Skeletal muscle tissue (tissue), 4 donors: ENCODE data around the gene CPNE7. TPM values are rescaled to one million over a fixed set of nuclear protein-coding genes. Genes with fewer than 3 reads are reported as not detected.
"Not testable (repeated sequence)": the region's sequence is repeated elsewhere in the genome, so short reads cannot be mapped to it uniquely, and the experiment has no call there.

ENCODE experiments used
- H3K27ac ChIP-seq: one replicate; pipeline ENCODE4 v1.7.0; 2013; ENCODE audit warnings: mild to moderate bottlenecking, low read depth, low read length, inconsistent platforms
- H3K27me3 ChIP-seq, 3 donors: one replicate each; pipeline ENCODE4 v1.7.0; 2013; ENCODE audit warnings: low read length in 3 of 3; ENCODE audit not compliant: control insufficient read depth in 3 of 3, insufficient read depth in 3 of 3
- H3K36me3 ChIP-seq, 3 donors: one replicate each; pipeline ENCODE4 v1.7.0; 2013; ENCODE audit warnings: low read length in 3 of 3; ENCODE audit not compliant: control insufficient read depth in 3 of 3, insufficient read depth in 3 of 3
- H3K4me1 ChIP-seq, 3 donors: one replicate each; pipeline ENCODE4 v1.7.0; 2013; ENCODE audit warnings: low read length in 3 of 3, mild to moderate bottlenecking in 3 of 3; ENCODE audit not compliant: control insufficient read depth in 3 of 3, insufficient read depth in 3 of 3
- H3K4me3 ChIP-seq, 3 donors: one replicate each; pipeline ENCODE4 v1.7.0; 2013; ENCODE audit warnings: low read length in 3 of 3
- H3K9ac ChIP-seq, 3 donors: one replicate each; pipeline ENCODE4 v1.7.0; 2013; ENCODE audit warnings: low read length in 3 of 3, mild to moderate bottlenecking in 3 of 3, moderate library complexity in 2 of 3, low read depth in 1 of 3
- H3K9me3 ChIP-seq, 3 donors: one replicate each; pipeline ENCODE4 v1.7.0; 2013; ENCODE audit warnings: low read length in 3 of 3; ENCODE audit not compliant: control insufficient read depth in 3 of 3
- total RNA-seq: library from RNA; depleted of rRNA; stranded (reverse); fragments of >200 nt; gene quantifications from one replicate; pipeline ENCODE4 v1.2.3, GENCODE V29; 2014
- donor health status: Osteomylitis.

The CPNE7 gene
- total RNA-seq, 1 donor from 2014 or later: not detected

GRCh38 chr16:89581861-89582563 lies 6.5 kb downstream of the CPNE7 start:
- Histone ChIP-seq H3K4me3 (no peak overlapping the region), H3K27ac (no peak overlapping the region), H3K4me1 (peaks cover 0 to 3% (median 0%) of the 10 kb centered on the region in 3 donors), H3K27me3 (peaks cover 8 to 19% (median 10%) of the 10 kb centered on the region in 3 donors), H3K36me3 (no peaks in the 10 kb centered on the region), H3K9ac (no peak overlapping the region), H3K9me3 (peaks cover 0 to 3% (median 0%) of the 10 kb centered on the region in 3 donors)

- Histone ChIP-seq H3K9me3 (peaks cover 0 to 3% (median 0%) of the 10 kb centered on the region in 3 donors), H3K27ac (no peak overlapping the region), H3K27me3 (peaks cover under 1 to 12% (median 4%) of the 10 kb centered on the region in 3 donors), H3K4me1 (peaks cover 0 to 3% (median 0%) of the 10 kb centered on the region in 3 donors), H3K36me3 (no peaks in the 10 kb centered on the region), H3K9ac (no peak overlapping the region), H3K4me3 (no peak overlapping the region)
Observed at GRCh38 chr16:89582614-89583196, 7.1 kb downstream of the CPNE7 start.

GRCh38 chr16:89583197-89583894 lies 7.8 kb downstream of the CPNE7 start:
- H3K4me3 ChIP-seq: no peak overlapping the region
- no peak overlapping the region for H3K27ac ChIP-seq
- peaks cover 0 to 12% (median 4%) of the 10 kb centered on the region in 3 donors for H3K27me3 ChIP-seq
- H3K36me3 ChIP-seq: no peaks in the 10 kb centered on the region
- H3K9me3 ChIP-seq: peaks cover 0 to 3% (median 0%) of the 10 kb centered on the region in 3 donors
- H3K9ac ChIP-seq: no peak overlapping the region
- peaks cover 0 to 3% (median 0%) of the 10 kb centered on the region in 3 donors for H3K4me1 ChIP-seq

GRCh38 chr16:89583895-89584644 lies 8.5 kb downstream of the CPNE7 start:
- Histone ChIP-seq H3K27me3 (peaks cover 0 to 12% (median 4%) of the 10 kb centered on the region in 3 donors), H3K9me3 (peaks cover 0 to 3% (median 0%) of the 10 kb centered on the region in 3 donors), H3K36me3 (no peaks in the 10 kb centered on the region), H3K4me1 (peaks cover 0 to 3% (median 0%) of the 10 kb centered on the region in 3 donors), H3K9ac (no peak overlapping the region), H3K4me3 (no peak overlapping the region), H3K27ac (no peak overlapping the region)

- no peak overlapping the region for H3K27ac ChIP-seq
- H3K9ac ChIP-seq: no peak overlapping the region
- peaks cover 0 to 12% (median 0%) of the 10 kb centered on the region in 3 donors for H3K27me3 ChIP-seq
- no peaks in the 10 kb centered on the region for H3K36me3 ChIP-seq
- peaks cover 0 to 3% (median 0%) of the 10 kb centered on the region in 3 donors for H3K4me1 ChIP-seq
- peaks cover 0 to 3% (median 0%) of the 10 kb centered on the region in 3 donors for H3K9me3 ChIP-seq
- no peak overlapping the region for H3K4me3 ChIP-seq
Observed at GRCh38 chr16:89584768-89585549, 9.4 kb downstream of the CPNE7 start.

- Histone ChIP-seq H3K27ac (no peak overlapping the region), H3K36me3 (no peaks in the 10 kb centered on the region), H3K4me1 (peaks cover 0 to 3% (median 0%) of the 10 kb centered on the region in 3 donors), H3K9me3 (no peaks in the 10 kb centered on the region), H3K27me3 (peaks cover 0 to 12% (median 0%) of the 10 kb centered on the region in 3 donors), H3K4me3 (no peak overlapping the region), H3K9ac (no peak overlapping the region)
Observed at GRCh38 chr16:89586218-89586617, 10.7 kb downstream of the CPNE7 start.

GRCh38 chr16:89586853-89587252 lies 11.3 kb downstream of the CPNE7 start:
- H3K9ac ChIP-seq: no peak overlapping the region
- no peaks in the 10 kb centered on the region for H3K36me3 ChIP-seq
- peaks cover 0 to 12% (median 0%) of the 10 kb centered on the region in 3 donors for H3K27me3 ChIP-seq
- H3K4me3 ChIP-seq: no peak overlapping the region
- peaks cover 0 to 1% (median 0%) of the 10 kb centered on the region in 3 donors for H3K4me1 ChIP-seq
- no peaks in the 10 kb centered on the region for H3K9me3 ChIP-seq
- no peak overlapping the region for H3K27ac ChIP-seq

- H3K4me1 ChIP-seq, H3K4me3 ChIP-seq, H3K9me3 ChIP-seq, H3K36me3 ChIP-seq, H3K27ac ChIP-seq, H3K9ac ChIP-seq: not testable (repeated sequence)
- H3K27me3 ChIP-seq: peaks cover 0 to 12% (median 0%) of the 10 kb centered on the region in 3 donors
Observed at GRCh38 chr16:89587676-89588075, 12.1 kb downstream of the CPNE7 start.
